ENCODE data around the gene CLGN. TPM values are rescaled to one million over a fixed set of nuclear protein-coding genes. Genes with fewer than 3 reads are reported as not detected.

Gene CLGN
- total and polyA plus RNA-seq, 9 donors, result 0.12 to 6.4 (median 0.82) TPM

GRCh38 chr4:140344101-140344500 is 83.3 kb downstream of the CLGN start:
- no peaks in the 10 kb centered on the region for H3K9me3 ChIP-seq
- intact Hi-C loops (cut with DNase I), result no loop called here
- no peak overlapping the region for H3K4me3 ChIP-seq
- TF ChIP-seq EP300 (IDR thresholded peaks at IDR 0.05) (no peak), POLR2A (IDR thresholded peaks at IDR 0.05) (no peak), CTCF (IDR thresholded peaks at IDR 0.05) (no peak)
- no peaks in the 10 kb centered on the region for H3K36me3 ChIP-seq
- DNase-seq, result no peak
- H3K27me3 ChIP-seq, result no peaks in the 10 kb centered on the region
- no peak overlapping the region for H3K27ac ChIP-seq
- 73 to 79% (median 75%) methylated on average over 3 of the region's 3 CpGs for WGBS, 3 donors
- H3K4me1 ChIP-seq (ENCODE audit: insufficient read depth), result peaks cover 2% of the 10 kb centered on the region

GRCh38 chr4:140343303-140343702 is 84.1 kb downstream of the CLGN start:
- Histone ChIP-seq H3K9me3 (no peaks in the 10 kb centered on the region), H3K27ac (no peak overlapping the region), H3K36me3 (no peaks in the 10 kb centered on the region), H3K4me1 (ENCODE audit: insufficient read depth) (peaks cover 2% of the 10 kb centered on the region), H3K4me3 (no peak overlapping the region), H3K27me3 (no peaks in the 10 kb centered on the region)
- WGBS, 3 donors, result 17 to 23% (median 18%) methylated on average over 5 of the region's 5 CpGs
- DNase-seq, result peak in 4 of 5 donors; percentile 22 to 43 (median 28)
- intact Hi-C loops (cut with DNase I), result no loop called here
- no peak for TF ChIP-seq CTCF (IDR thresholded peaks at IDR 0.05)
- no peak for TF ChIP-seq EP300 (IDR thresholded peaks at IDR 0.05)
- TF ChIP-seq POLR2A (IDR thresholded peaks at IDR 0.05), result no peak

GRCh38 chr4:140342620-140343019 is 84.8 kb downstream of the CLGN start:
- Histone ChIP-seq H3K4me3 (no peak overlapping the region), H3K27me3 (no peaks in the 10 kb centered on the region), H3K36me3 (no peaks in the 10 kb centered on the region), H3K27ac (no peak overlapping the region), H3K4me1 (ENCODE audit: insufficient read depth) (peaks cover 2% of the 10 kb centered on the region), H3K9me3 (no peaks in the 10 kb centered on the region)
- 84 to 88% (median 85%) methylated on average over 1 of the region's 1 CpG for WGBS, 3 donors
- TF ChIP-seq POLR2A (IDR thresholded peaks at IDR 0.05) (no peak), EP300 (IDR thresholded peaks at IDR 0.05) (no peak), CTCF (IDR thresholded peaks at IDR 0.05) (no peak)
- DNase-seq, result no peak
- intact Hi-C loops (cut with DNase I), result no loop called here

Other genes starting within 250 kb of the CLGN start
- 10 to 100 TPM; 32.4 to 48.0 (median 43.4) TPM for gene SCOC, start 54.0 kb downstream of the CLGN start, total RNA-seq
- gene SCOC, start 54.0 kb downstream of the CLGN start, polyA plus RNA-seq, result 10 to 100 TPM; 37.1 to 47.8 TPM
- gene MGAT4D, start 70.6 kb upstream of the CLGN start, total RNA-seq, result not detected
- not detected for gene MGAT4D, start 70.6 kb upstream of the CLGN start, polyA plus RNA-seq
- 10 to 100 TPM; 13.6 to 22.3 (median 15.9) TPM for gene ELMOD2, start 96.5 kb upstream of the CLGN start, total RNA-seq
- 10 to 100 TPM in 1 of 2 donors, 1 to 10 TPM in 1; 5.5 to 12.2 TPM for gene ELMOD2, start 96.5 kb upstream of the CLGN start, polyA plus RNA-seq
- under 1 TPM in 2 of 7 donors, not detected in 5; 0.18 to 0.46 TPM for gene UCP1, start 141.3 kb upstream of the CLGN start, total RNA-seq
- gene UCP1, start 141.3 kb upstream of the CLGN start, polyA plus RNA-seq, result not detected